Neural crest cell (in vitro differentiated cells): Measurements from ENCODE around the gene ERCC6. TPM values are rescaled to one million over a fixed set of nuclear protein-coding genes. Genes with fewer than 3 reads are reported as not detected.
A peak's percentile ranks its signal among the peaks of the same experiment; 100 is the strongest.

Experiments used
- DNase-seq: peaks from one replicate; pipeline ENCODE4 v3.0.0; 2021; ENCODE audit warnings: low read depth, mixed read lengths, low spot score
- H3K27ac Mint-ChIP-seq: one replicate; pipeline ENCODE4 v1.8.0; 2021; ENCODE audit warnings: mild to moderate bottlenecking, mixed read lengths; ENCODE audit not compliant: unreplicated experiment
- H3K27me3 Mint-ChIP-seq: 2 replicates; pipeline ENCODE4 v1.8.0; 2021; ENCODE audit warnings: low read depth, mild to moderate bottlenecking, mixed read lengths
- H3K36me3 Mint-ChIP-seq: 2 replicates; pipeline ENCODE4 v1.8.0; 2021; ENCODE audit warnings: low read depth, mild to moderate bottlenecking, mixed read lengths
- H3K4me1 Mint-ChIP-seq: 2 replicates; pipeline ENCODE4 v1.8.0; 2021; ENCODE audit warnings: mixed read lengths
- H3K4me3 Mint-ChIP-seq: one replicate; pipeline ENCODE4 v1.8.0; 2021; ENCODE audit warnings: mild to moderate bottlenecking, mixed read lengths
- H3K9me3 Mint-ChIP-seq: 2 replicates; pipeline ENCODE4 v1.8.0; 2021; ENCODE audit warnings: mixed read lengths
- total RNA-seq: library from RNA; stranded (reverse); gene quantifications from 2 replicates; pipeline ENCODE4 v1.2.1, GENCODE V29; 2021
- TF ChIP-seq, protein P1 (sequence below): fragments of 200-600 bp; sonication (generic); conservative IDR thresholded peaks from 2 replicates; pipeline ENCODE4 v1.5.0; 2021; ENCODE audit warnings: antibody characterized with exemption, mild to moderate bottlenecking

ERCC6 gene
- total RNA-seq, 1 donor from 2014 or later = 19.7 TPM

DNA sequence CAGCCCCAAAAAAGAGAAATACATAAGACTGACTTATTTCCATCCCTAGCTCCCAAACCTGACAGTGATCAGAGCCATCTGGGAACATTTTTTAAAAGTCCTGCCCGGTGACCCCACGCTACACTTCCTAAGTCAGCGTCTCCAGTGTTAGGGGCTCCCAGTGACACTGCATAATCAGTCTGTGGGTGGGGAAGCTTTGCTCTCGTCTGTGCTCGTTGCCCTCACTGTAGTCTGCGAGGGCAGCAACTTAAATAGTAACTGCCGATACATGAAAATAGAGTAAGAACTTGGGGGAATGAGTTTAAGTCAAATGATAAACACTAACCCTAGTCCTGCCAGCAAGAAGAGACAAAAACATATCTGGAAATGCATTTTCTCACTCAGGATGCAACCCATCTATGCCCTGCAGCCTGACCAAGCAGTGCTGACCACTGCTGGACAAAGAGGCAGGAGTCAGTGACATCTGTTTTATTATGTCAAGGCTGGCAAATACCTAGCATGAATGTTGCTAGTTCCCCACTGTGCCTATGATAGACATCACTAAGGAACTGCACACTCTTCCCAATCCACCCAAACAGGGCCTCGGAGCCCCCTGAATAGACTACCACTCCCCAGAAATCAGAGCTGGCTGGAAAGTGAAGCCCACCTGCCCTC, 18.7 kb downstream of the ERCC6 start:
- no peak for DNase-seq
- Mint-ChIP-seq H3K36me3 (peaks cover 7% of the 10 kb centered on the region), H3K4me3 (no peak overlapping the region), H3K4me1 (peaks cover 12% of the 10 kb centered on the region), H3K9me3 (no peaks in the 10 kb centered on the region), H3K27ac (peak overlapping the region; percentile 79), H3K27me3 (no peaks in the 10 kb centered on the region)
- TF ChIP-seq, protein P1, sequence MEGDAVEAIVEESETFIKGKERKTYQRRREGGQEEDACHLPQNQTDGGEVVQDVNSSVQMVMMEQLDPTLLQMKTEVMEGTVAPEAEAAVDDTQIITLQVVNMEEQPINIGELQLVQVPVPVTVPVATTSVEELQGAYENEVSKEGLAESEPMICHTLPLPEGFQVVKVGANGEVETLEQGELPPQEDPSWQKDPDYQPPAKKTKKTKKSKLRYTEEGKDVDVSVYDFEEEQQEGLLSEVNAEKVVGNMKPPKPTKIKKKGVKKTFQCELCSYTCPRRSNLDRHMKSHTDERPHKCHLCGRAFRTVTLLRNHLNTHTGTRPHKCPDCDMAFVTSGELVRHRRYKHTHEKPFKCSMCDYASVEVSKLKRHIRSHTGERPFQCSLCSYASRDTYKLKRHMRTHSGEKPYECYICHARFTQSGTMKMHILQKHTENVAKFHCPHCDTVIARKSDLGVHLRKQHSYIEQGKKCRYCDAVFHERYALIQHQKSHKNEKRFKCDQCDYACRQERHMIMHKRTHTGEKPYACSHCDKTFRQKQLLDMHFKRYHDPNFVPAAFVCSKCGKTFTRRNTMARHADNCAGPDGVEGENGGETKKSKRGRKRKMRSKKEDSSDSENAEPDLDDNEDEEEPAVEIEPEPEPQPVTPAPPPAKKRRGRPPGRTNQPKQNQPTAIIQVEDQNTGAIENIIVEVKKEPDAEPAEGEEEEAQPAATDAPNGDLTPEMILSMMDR = no peak

- no peak for DNase-seq
- Mint-ChIP-seq H3K4me3 (no peak overlapping the region), H3K4me1 (peaks cover 12% of the 10 kb centered on the region), H3K27me3 (no peaks in the 10 kb centered on the region), H3K9me3 (no peaks in the 10 kb centered on the region), H3K27ac (no peak overlapping the region), H3K36me3 (peaks cover 7% of the 10 kb centered on the region)
- TF ChIP-seq, protein P1 = no peak
These were observed 19.2 kb downstream of the ERCC6 start for GRCh38 chr10:49519717-49520116.

DNA sequence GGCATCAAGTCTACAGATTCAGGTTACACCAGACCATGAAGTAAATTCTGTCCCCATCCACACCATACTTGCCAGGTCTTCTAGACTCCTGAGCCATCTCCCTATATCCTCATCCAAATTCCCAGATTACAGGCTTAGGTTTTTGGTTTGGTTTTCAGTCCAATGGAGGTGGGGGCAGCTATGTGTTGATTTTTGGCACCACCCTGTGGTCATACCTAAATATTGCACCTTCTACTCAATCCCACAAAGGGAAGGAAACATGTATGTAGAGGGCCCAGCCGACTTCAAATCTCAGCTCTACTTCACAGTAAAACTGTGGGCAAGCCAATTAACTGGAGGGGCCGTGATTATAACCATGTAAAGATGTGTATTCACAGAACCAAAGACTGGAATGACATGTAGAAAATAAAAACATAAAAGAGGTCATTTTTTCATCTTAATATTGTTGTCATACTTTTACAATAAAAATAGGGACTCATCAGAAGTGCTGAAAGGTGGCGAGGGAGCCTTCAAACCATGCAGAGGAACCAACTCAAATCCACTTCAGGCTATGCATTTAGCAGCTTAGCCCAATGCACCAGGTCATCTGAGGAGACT, 19.8 kb downstream of the ERCC6 start:
- DNase-seq = peak; percentile 44
- no peak overlapping the region for H3K27ac Mint-ChIP-seq
- H3K27me3 Mint-ChIP-seq = no peaks in the 10 kb centered on the region
- TF ChIP-seq, protein P1 = peak; percentile 83
- H3K4me3 Mint-ChIP-seq = no peak overlapping the region
- peaks cover 12% of the 10 kb centered on the region for H3K4me1 Mint-ChIP-seq
- peaks cover 3% of the 10 kb centered on the region for H3K36me3 Mint-ChIP-seq
- H3K9me3 Mint-ChIP-seq = no peaks in the 10 kb centered on the region

GRCh38 chr10:49518566-49518965, 20.4 kb downstream of the ERCC6 start:
- no peaks in the 10 kb centered on the region for H3K27me3 Mint-ChIP-seq
- no peaks in the 10 kb centered on the region for H3K36me3 Mint-ChIP-seq
- DNase-seq = no peak
- TF ChIP-seq, protein P1 = no peak
- H3K27ac Mint-ChIP-seq = no peak overlapping the region
- H3K4me3 Mint-ChIP-seq = peak overlapping the region; percentile 4
- H3K4me1 Mint-ChIP-seq = peaks cover 12% of the 10 kb centered on the region
- H3K9me3 Mint-ChIP-seq = no peaks in the 10 kb centered on the region

- DNase-seq = no peak
- H3K4me3 Mint-ChIP-seq = no peak overlapping the region
- H3K27me3 Mint-ChIP-seq = no peaks in the 10 kb centered on the region
- peaks cover 12% of the 10 kb centered on the region for H3K4me1 Mint-ChIP-seq
- H3K9me3 Mint-ChIP-seq = no peaks in the 10 kb centered on the region
- no peak overlapping the region for H3K27ac Mint-ChIP-seq
- TF ChIP-seq, protein P1 = no peak
- no peaks in the 10 kb centered on the region for H3K36me3 Mint-ChIP-seq
These were observed 22.5 kb downstream of the ERCC6 start for GRCh38 chr10:49516216-49516970.
